IMR-90 (cell line): ENCODE results near the gene CKAP5. TPM values are rescaled to one million over a fixed set of nuclear protein-coding genes. Genes with fewer than 3 reads are reported as not detected.

Experiments used
- ATAC-seq: fragments of 200-7000 bp; cut with Tn5 transposase; 2 replicates; pipeline ENCODE4 v1.9.1; 2020; ENCODE audit warnings: low read depth, mild to moderate bottlenecking, moderate library complexity
- BruUV-seq: library from RNA; stranded (reverse); fragments of 400-500 nt; replicated peaks from 2 replicates; lab custom pipeline; 2021; lab: Mats Ljungman, UMichigan
- CTCF ChIA-PET: fragments of 300-600 bp; formaldehyde crosslinking; extraction: SDS; loops from one replicate; lab custom pipeline; 2021; ENCODE audit warnings: antibody characterized with exemption; lab: Yijun Ruan, JAX
- POLR2A ChIA-PET: fragments of 300-600 bp; sonication (Branson Sonifier 250); formaldehyde crosslinking; loops from one replicate; lab custom pipeline; 2022; ENCODE audit warnings: antibody characterized with exemption; ENCODE audit not compliant: unreplicated experiment; lab: Charles Lee
- DNase-seq: peaks from one replicate; pipeline ENCODE4 v3.0.0; 2013
- H2AFZ ChIP-seq: replicated peaks from 2 replicates; pipeline ENCODE3; 2013; ENCODE audit warnings: low read length, mild to moderate bottlenecking; ENCODE audit not compliant: poor library complexity
- H2AK5ac ChIP-seq: 2 replicates; pipeline ENCODE4 v1.6.1; 2013; ENCODE audit warnings: low read depth, low read length, inconsistent platforms
- H2AK9ac ChIP-seq: replicated peaks from 2 replicates; pipeline ENCODE3; 2013; ENCODE audit warnings: mild to moderate bottlenecking, low read depth, low read length, moderate library complexity; ENCODE audit not compliant: poor library complexity
- H2BK120ac ChIP-seq: 2 replicates; pipeline ENCODE4 v1.6.1; 2013; ENCODE audit warnings: low read depth, low read length, inconsistent platforms
- H2BK15ac ChIP-seq: 3 replicates; pipeline ENCODE4 v1.6.1; 2013; ENCODE audit warnings: low read depth, low read length, inconsistent platforms
- H2BK20ac ChIP-seq: 2 replicates; pipeline ENCODE4 v1.6.1; 2013; ENCODE audit warnings: low read depth, mild to moderate bottlenecking, inconsistent platforms, low read length, moderate library complexity
- H2BK5ac ChIP-seq: 2 replicates; pipeline ENCODE4 v1.6.1; 2013; ENCODE audit warnings: mild to moderate bottlenecking, low read depth, low read length, inconsistent platforms; ENCODE audit not compliant: poor library complexity, severe bottlenecking
- H3K14ac ChIP-seq: replicated peaks from 2 replicates; pipeline ENCODE4 v1.6.1; 2013; ENCODE audit warnings: low read depth, low read length, inconsistent platforms
- H3K18ac ChIP-seq: 2 replicates; pipeline ENCODE4 v1.6.1; 2013; ENCODE audit warnings: low read depth, low read length, control low read depth
- H3K23ac ChIP-seq: 2 replicates; pipeline ENCODE4 v1.6.1; 2013; ENCODE audit warnings: low read depth, low read length, inconsistent platforms
- H3K27ac ChIP-seq: 2 replicates; pipeline ENCODE4 v1.5.1; 2013; ENCODE audit warnings: mild to moderate bottlenecking, control low read depth, low read length; ENCODE audit not compliant: insufficient read depth
- H3K27me3 ChIP-seq: 2 replicates; pipeline ENCODE4 v1.6.1; 2013; ENCODE audit warnings: low read length; ENCODE audit not compliant: control insufficient read depth, insufficient read depth
- H3K36me3 ChIP-seq: 2 replicates; pipeline ENCODE4 v1.6.1; 2013; ENCODE audit warnings: low read length, mixed read lengths; ENCODE audit not compliant: control insufficient read depth, insufficient read depth
- H3K4ac ChIP-seq: 2 replicates; pipeline ENCODE4 v1.6.1; 2013; ENCODE audit warnings: low read depth, low read length, inconsistent platforms
- H3K4me1 ChIP-seq: 2 replicates; pipeline ENCODE4 v1.6.1; 2013; ENCODE audit warnings: low read length, mixed read lengths; ENCODE audit not compliant: control insufficient read depth, insufficient read depth
- H3K4me2 ChIP-seq: 2 replicates; pipeline ENCODE4 v1.6.1; 2013; ENCODE audit warnings: low read depth, mild to moderate bottlenecking, control low read depth, low read length, moderate library complexity
- H3K4me3 ChIP-seq: 2 replicates; pipeline ENCODE4 v1.5.1; 2013; ENCODE audit warnings: low read depth, mild to moderate bottlenecking, control low read depth, low read length, moderate library complexity; ENCODE audit not compliant: insufficient read depth
- H3K56ac ChIP-seq: 2 replicates; pipeline ENCODE4 v1.6.1; 2013; ENCODE audit warnings: low read length, inconsistent platforms; ENCODE audit not compliant: insufficient read depth; ENCODE audit errors: extremely low read depth
- H3K79me1 ChIP-seq, 2 experiments: 2 replicates each; pipeline ENCODE4 v1.6.1; 2013; ENCODE audit warnings: low read length in 2 of 2, inconsistent platforms in 1 of 2, low read depth in 1 of 2
- H3K9ac ChIP-seq: 2 replicates; pipeline ENCODE4 v1.6.1; 2013; ENCODE audit warnings: low read depth, low read length, control low read depth
- H3K9me1 ChIP-seq: 2 replicates; pipeline ENCODE4 v1.6.1; 2013; ENCODE audit warnings: low read length, inconsistent platforms; ENCODE audit not compliant: insufficient read depth
- H3K9me3 ChIP-seq: 2 replicates; pipeline ENCODE4 v1.6.1; 2013; ENCODE audit warnings: low read length; ENCODE audit not compliant: control insufficient read depth, insufficient read depth
- H4K20me1 ChIP-seq: 2 replicates; pipeline ENCODE4 v1.6.1; 2013; ENCODE audit warnings: low read length, inconsistent platforms; ENCODE audit not compliant: insufficient read depth
- H4K5ac ChIP-seq: 2 replicates; pipeline ENCODE4 v1.6.1; 2013; ENCODE audit warnings: mild to moderate bottlenecking, low read depth, low read length, control low read depth
- H4K8ac ChIP-seq, 2 experiments: 2 replicates each; pipeline ENCODE4 v1.6.1; 2013; ENCODE audit warnings: low read depth in 2 of 2, low read length in 2 of 2, control low read depth in 1 of 2, inconsistent platforms in 1 of 2
- H4K91ac ChIP-seq: 2 replicates; pipeline ENCODE4 v1.6.1; 2013; ENCODE audit warnings: low read depth, low read length, inconsistent platforms; ENCODE audit not compliant: insufficient read depth
- BHLHE40 ChIP-seq: fragments of 150-350 bp; IDR thresholded peaks from 2 replicates; pipeline ENCODE4 v1.6.1; 2016; ENCODE audit warnings: mild to moderate bottlenecking, low read depth, low read length
- CEBPB ChIP-seq: IDR thresholded peaks from 2 replicates; pipeline ENCODE4 v1.6.1; 2012; ENCODE audit warnings: low read depth, low read length, improper control_type of control experiment
- CHD1 ChIP-seq: IDR thresholded peaks from 2 replicates; pipeline ENCODE4 v1.6.1; 2012; ENCODE audit warnings: low read depth, low read length, improper control_type of control experiment
- CTCF ChIP-seq: conservative IDR thresholded peaks from 2 replicates; pipeline ENCODE4 v1.5.1; 2012; ENCODE audit warnings: mild to moderate bottlenecking, low read depth, low read length, improper control_type of control experiment
- ELK1 ChIP-seq: fragments of 150-350 bp; IDR thresholded peaks from 2 replicates; pipeline ENCODE4 v1.6.1; 2016; ENCODE audit warnings: low read depth, mild to moderate bottlenecking, low read length, moderate library complexity, borderline replicate concordance
- FOS ChIP-seq: fragments of 150-350 bp; IDR thresholded peaks from 2 replicates; pipeline ENCODE4 v1.6.1; 2016; ENCODE audit warnings: low read depth, low read length
- MAFK ChIP-seq: IDR thresholded peaks from 2 replicates; pipeline ENCODE4 v1.6.1; 2012; ENCODE audit warnings: low read depth, low read length, improper control_type of control experiment
- MAZ ChIP-seq: IDR thresholded peaks from 2 replicates; pipeline ENCODE4 v1.6.1; 2012; ENCODE audit warnings: low read depth, mild to moderate bottlenecking, low read length, improper control_type of control experiment, moderate library complexity, borderline replicate concordance
- MXI1 ChIP-seq: IDR thresholded peaks from 2 replicates; pipeline ENCODE4 v1.6.1; 2012; ENCODE audit warnings: low read depth, mild to moderate bottlenecking, low read length, moderate library complexity, borderline replicate concordance
- NFE2L2 ChIP-seq: fragments of 150-350 bp; IDR thresholded peaks from 2 replicates; pipeline ENCODE4 v1.6.1; 2016; ENCODE audit warnings: low read depth, mild to moderate bottlenecking, low read length
- POLR2A ChIP-seq: IDR thresholded peaks from 2 replicates; pipeline ENCODE4 v1.6.1; 2012; ENCODE audit warnings: mild to moderate bottlenecking, low read depth, low read length
- RAD21 ChIP-seq: IDR thresholded peaks from 2 replicates; pipeline ENCODE4 v1.6.1; 2012; ENCODE audit warnings: low read length, improper control_type of control experiment
- RCOR1 ChIP-seq: IDR thresholded peaks from 2 replicates; pipeline ENCODE4 v1.6.1; 2012; ENCODE audit warnings: mild to moderate bottlenecking, low read length, improper control_type of control experiment; ENCODE audit not compliant: insufficient replicate concordance
- RFX5 ChIP-seq: IDR thresholded peaks from 2 replicates; pipeline ENCODE4 v1.8.0; 2012; ENCODE audit warnings: low read depth, mild to moderate bottlenecking, low read length, moderate library complexity
- USF2 ChIP-seq: fragments of 150-350 bp; IDR thresholded peaks from 2 replicates; pipeline ENCODE4 v1.6.1; 2017; ENCODE audit warnings: mild to moderate bottlenecking, antibody characterized with exemption, low read length, low read depth
- WGBS, 2 experiments: methylation state at CpG; one replicate each; pipeline versions ENCODE4 v1.1.5 to v1.1.7; 2013; ENCODE audit warnings: missing lambda C conversion rate in 2 of 2; ENCODE audit not compliant: insufficient read length in 1 of 2; ENCODE audit errors: extremely low coverage in 2 of 2; 5-methylcytosine and 5-hydroxymethylcytosine counted together
- dilution Hi-C: fragments of 300-500 bp; cut with HindIII; formaldehyde crosslinking; loops from one replicate; pipeline ENCODE4 v1.14.3; 2018; ENCODE audit warnings: low sequenced_read_pairs; ENCODE audit not compliant: unreplicated experiment
- in situ Hi-C: fragments of 300-500 bp; cut with MboI; formaldehyde crosslinking; loops from 3 replicates; pipeline ENCODE4 v1.14.3; 2019; ENCODE audit warnings: low sequenced_read_pairs, inconsistent platforms, mixed read lengths
- intact Hi-C: fragments of 100-400 bp; cut with micrococcal nuclease; formaldehyde crosslinking; loops from 2 replicates; pipeline ENCODE4 v1.10.0; 2022
- polyA plus RNA-seq, 3 experiments: library from polyadenylated mRNA; depleted of rRNA; stranded (reverse); fragments of >200 nt; gene quantifications; 2 replicates each; pipeline ENCODE4 v1.2.3, GENCODE V29; 2012; ENCODE audit warnings: low replicate concordance in 1 of 3
- total RNA-seq: library from RNA; depleted of rRNA; stranded (reverse); fragments of >200 nt; gene quantifications from 2 replicates; pipeline ENCODE4 v1.2.3, GENCODE V29; 2012

CKAP5 gene
- total and polyA plus RNA-seq, 2 of the 4 experiments (the other 2 are of a cell fraction): 59.5 to 79.2 TPM

- Histone ChIP-seq H3K56ac (no peak overlapping the region), H3K18ac (no peak overlapping the region), H3K27ac (no peak overlapping the region), H2BK5ac (no peak overlapping the region), H3K4me2 (no peak overlapping the region), H2BK15ac (no peak overlapping the region), H2BK20ac (no peak overlapping the region), H3K9ac (no peak overlapping the region), H3K9me3 (no peaks in the 10 kb centered on the region), H3K4ac (no peak overlapping the region), H2AFZ (peak overlapping the region; percentile 73), H3K27me3 (no peaks in the 10 kb centered on the region), H3K14ac (no peak overlapping the region), H3K79me1 (no peaks in the 10 kb centered on the region), H3K9me1 (no peaks in the 10 kb centered on the region), H3K4me3 (no peak overlapping the region), H3K23ac (no peak overlapping the region), H2AK5ac (peak overlapping the region; percentile 49; the same call in 1 of the 2 replicates), H4K91ac (no peak overlapping the region), H2AK9ac (peak overlapping the region; percentile 53), H4K5ac (no peak overlapping the region), H3K4me1 (no peaks in the 10 kb centered on the region; the same call in 1 of the 2 replicates), H3K36me3 (peaks cover 7% of the 10 kb centered on the region), H4K20me1 (no peaks in the 10 kb centered on the region), H2BK120ac (no peak overlapping the region), H4K8ac (no peak overlapping the region)
- intact Hi-C loops (loop anchor here (1.0 kb wide), 3 partner anchors 30 to 271 kb away; no protein-coding TSS in a partner anchor), dilution Hi-C loops (no loop called here), in situ Hi-C loops (loop anchor here (5.0 to 25.0 kb wide), 2 partner anchors 262 to 472 kb away; partner anchors contain the start of gene MYBPC3)
- 67% methylated on average over 10 of the region's 23 CpGs; no CpG with 5 or more reads in 1 of the 2 experiments for WGBS, 2 experiments
- CTCF ChIA-PET: no interaction called here
- DNase-seq (peak; percentile 73), ATAC-seq (peak; percentile 97)
- BruUV-seq: no TSS peak
- POLR2A ChIA-PET: no interaction called here
- TF ChIP-seq CEBPB (peak; percentile 74), FOS (no peak), RAD21 (peak; percentile 99), RFX5 (no peak), ELK1 (no peak), CTCF (peak; percentile 97), NFE2L2 (no peak), MAFK (no peak), USF2 (no peak), MAZ (no peak), BHLHE40 (no peak), RCOR1 (no peak), MXI1 (no peak), CHD1 (no peak), POLR2A (0 out of 2 replicates have a peak, but pooled peaks have one; percentile 45)
These were observed 43.8 kb upstream of the CKAP5 start for GRCh38 chr11:46889689-46890475.
